Upper lobe of left lung (tissue), 6 donors: ENCODE measurements around the gene ICE2. TPM values are rescaled to one million over a fixed set of nuclear protein-coding genes. Genes with fewer than 3 reads are reported as not detected.

Source experiments
- ATAC-seq, 2 donors: fragments of 200-7000 bp; cut with Tn5 transposase; one replicate each; pipeline ENCODE4 v1.9.1; 2022; ENCODE audit warnings: mild to moderate bottlenecking in 2 of 2, moderate library complexity in 2 of 2; ENCODE audit not compliant: low FRiP score in 2 of 2
- DNase-seq, 2 donors: peaks; one replicate each; pipeline ENCODE4 v3.0.0-alpha.2; 2019 to 2020
- H3K27ac ChIP-seq, 4 donors: fragments of 200-600 bp; sonication (generic); one replicate each; pipeline ENCODE4 v1.5.1; 2016 to 2019
- H3K27me3 ChIP-seq, 4 donors: fragments of 200-600 bp; sonication (generic); one replicate each; pipeline ENCODE4 v1.5.1; 2017 to 2019
- H3K36me3 ChIP-seq, 4 donors: fragments of 200-600 bp; sonication (generic); one replicate each; pipeline ENCODE4 v1.5.1; 2016 to 2019
- H3K4me1 ChIP-seq, 4 donors: fragments of 200-600 bp; sonication (generic); one replicate each; pipeline ENCODE4 v1.5.1; 2018 to 2019
- H3K4me3 ChIP-seq, 4 donors: fragments of 200-600 bp; sonication (generic); one replicate each; pipeline ENCODE4 v1.5.1; 2017 to 2019; ENCODE audit warnings: mild to moderate bottlenecking in 2 of 4, moderate library complexity in 1 of 4
- H3K9me3 ChIP-seq, 4 donors: fragments of 200-600 bp; sonication (generic); one replicate each; pipeline ENCODE4 v1.5.1; 2018 to 2019
- EP300 ChIP-seq, 4 donors: sonication (generic); formaldehyde crosslinking; IDR thresholded peaks; one replicate each; pipeline ENCODE4 v1.5.1; 2017; ENCODE audit warnings: antibody characterized with exemption in 4 of 4, control low read depth in 2 of 4
- POLR2A ChIP-seq, 4 donors: fragments of 450-650 bp; IDR thresholded peaks; one replicate each; pipeline ENCODE4 v1.5.1; 2016 to 2017; ENCODE audit warnings: antibody characterized with exemption in 4 of 4, mild to moderate bottlenecking in 2 of 4
- POLR2AphosphoS5 ChIP-seq, 2 donors: sonication (generic); formaldehyde crosslinking; IDR thresholded peaks; one replicate each; pipeline ENCODE4 v1.5.1; 2017; ENCODE audit warnings: antibody characterized with exemption in 2 of 2
- WGBS, 2 donors: methylation state at CpG; one replicate each; pipeline ENCODE4 v1.1.5; 2017 to 2018; 5-methylcytosine and 5-hydroxymethylcytosine counted together
- total RNA-seq, 6 donors: library from RNA; depleted of rRNA in 4 of 6; stranded (reverse); fragments of >200 nt in 4 of 6; gene quantifications; one replicate each; pipeline versions ENCODE4 v1.1.0 to v1.2.1, GENCODE V29; 2016 to 2021
- TF ChIP-seq, protein P1 (sequence below), 6 experiments: fragments of 450-650 bp in 4 of 6; fragments of 200-600 bp in 2 of 6; sonication (generic) in 2 of 6; IDR thresholded peaks; one replicate each; pipeline ENCODE4 v1.5.1; 2016 to 2019; ENCODE audit warnings: antibody characterized with exemption in 6 of 6
- donor health status: DM: no; HTN: no; CAD: no; lungs with moderate emphysema.
- donor health status: DM: no; HTN: yes; CAD: no; lungs with severe emphysema.

The ICE2 gene, protein sequence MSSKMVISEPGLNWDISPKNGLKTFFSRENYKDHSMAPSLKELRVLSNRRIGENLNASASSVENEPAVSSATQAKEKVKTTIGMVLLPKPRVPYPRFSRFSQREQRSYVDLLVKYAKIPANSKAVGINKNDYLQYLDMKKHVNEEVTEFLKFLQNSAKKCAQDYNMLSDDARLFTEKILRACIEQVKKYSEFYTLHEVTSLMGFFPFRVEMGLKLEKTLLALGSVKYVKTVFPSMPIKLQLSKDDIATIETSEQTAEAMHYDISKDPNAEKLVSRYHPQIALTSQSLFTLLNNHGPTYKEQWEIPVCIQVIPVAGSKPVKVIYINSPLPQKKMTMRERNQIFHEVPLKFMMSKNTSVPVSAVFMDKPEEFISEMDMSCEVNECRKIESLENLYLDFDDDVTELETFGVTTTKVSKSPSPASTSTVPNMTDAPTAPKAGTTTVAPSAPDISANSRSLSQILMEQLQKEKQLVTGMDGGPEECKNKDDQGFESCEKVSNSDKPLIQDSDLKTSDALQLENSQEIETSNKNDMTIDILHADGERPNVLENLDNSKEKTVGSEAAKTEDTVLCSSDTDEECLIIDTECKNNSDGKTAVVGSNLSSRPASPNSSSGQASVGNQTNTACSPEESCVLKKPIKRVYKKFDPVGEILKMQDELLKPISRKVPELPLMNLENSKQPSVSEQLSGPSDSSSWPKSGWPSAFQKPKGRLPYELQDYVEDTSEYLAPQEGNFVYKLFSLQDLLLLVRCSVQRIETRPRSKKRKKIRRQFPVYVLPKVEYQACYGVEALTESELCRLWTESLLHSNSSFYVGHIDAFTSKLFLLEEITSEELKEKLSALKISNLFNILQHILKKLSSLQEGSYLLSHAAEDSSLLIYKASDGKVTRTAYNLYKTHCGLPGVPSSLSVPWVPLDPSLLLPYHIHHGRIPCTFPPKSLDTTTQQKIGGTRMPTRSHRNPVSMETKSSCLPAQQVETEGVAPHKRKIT
- 10 to 100 TPM; 15.0 to 40.7 (median 32.8) TPM for total RNA-seq

DNA sequence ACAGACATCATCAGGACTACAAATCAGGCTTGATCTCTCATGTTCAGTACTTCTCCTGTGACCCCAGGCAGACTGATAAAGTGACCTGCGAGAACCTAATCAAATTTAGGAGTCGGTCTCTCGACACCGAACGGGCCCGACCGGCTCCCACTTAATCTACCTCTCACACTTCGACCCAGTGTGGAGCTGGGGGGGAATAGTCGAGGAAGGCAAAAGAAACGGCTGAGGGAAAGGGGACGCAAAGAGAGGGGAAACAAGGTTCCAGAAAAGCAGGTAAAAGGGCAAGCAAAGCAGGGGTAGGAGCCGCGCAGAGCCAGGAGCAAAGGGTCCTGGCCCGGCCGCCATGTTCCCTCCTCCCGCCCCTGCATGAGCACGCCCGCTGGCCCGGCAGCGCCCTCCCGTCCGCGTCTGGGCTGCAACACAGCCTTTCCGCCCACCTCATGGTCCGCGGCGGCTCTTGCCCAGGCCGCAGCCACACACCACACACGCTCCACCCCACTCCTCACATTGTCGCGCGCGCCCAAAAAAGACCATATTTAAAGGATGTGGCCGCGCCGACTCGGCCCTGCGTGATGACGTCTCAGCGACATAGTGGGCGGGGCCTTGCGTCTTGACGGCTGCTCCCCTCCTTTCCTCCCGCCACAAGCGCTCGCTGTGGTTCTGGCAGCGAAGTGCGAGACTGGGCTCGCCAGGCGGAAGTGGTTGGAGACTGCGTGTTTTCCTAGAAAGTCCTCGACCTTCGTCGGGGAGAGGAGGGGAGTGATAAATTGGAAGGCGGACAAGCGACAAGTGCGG, at the start of gene ICE2:
TSS of gene ICE2 (minus strand) at position 577 of the 795 bp plus-strand sequence. CDS start 1,165 bp downstream, outside the sequence.
- peak in 3 of 4 donors; percentile 94 to 95 (median 94) for TF ChIP-seq POLR2A (IDR thresholded peaks at IDR 0.05)
- peak in 2 of 4 donors; percentile 27 to 74 for TF ChIP-seq EP300 (IDR thresholded peaks at IDR 0.05)
- peak; percentile 97 to 99 for TF ChIP-seq POLR2AphosphoS5 (IDR thresholded peaks at IDR 0.05)
- TF ChIP-seq, protein P1, sequence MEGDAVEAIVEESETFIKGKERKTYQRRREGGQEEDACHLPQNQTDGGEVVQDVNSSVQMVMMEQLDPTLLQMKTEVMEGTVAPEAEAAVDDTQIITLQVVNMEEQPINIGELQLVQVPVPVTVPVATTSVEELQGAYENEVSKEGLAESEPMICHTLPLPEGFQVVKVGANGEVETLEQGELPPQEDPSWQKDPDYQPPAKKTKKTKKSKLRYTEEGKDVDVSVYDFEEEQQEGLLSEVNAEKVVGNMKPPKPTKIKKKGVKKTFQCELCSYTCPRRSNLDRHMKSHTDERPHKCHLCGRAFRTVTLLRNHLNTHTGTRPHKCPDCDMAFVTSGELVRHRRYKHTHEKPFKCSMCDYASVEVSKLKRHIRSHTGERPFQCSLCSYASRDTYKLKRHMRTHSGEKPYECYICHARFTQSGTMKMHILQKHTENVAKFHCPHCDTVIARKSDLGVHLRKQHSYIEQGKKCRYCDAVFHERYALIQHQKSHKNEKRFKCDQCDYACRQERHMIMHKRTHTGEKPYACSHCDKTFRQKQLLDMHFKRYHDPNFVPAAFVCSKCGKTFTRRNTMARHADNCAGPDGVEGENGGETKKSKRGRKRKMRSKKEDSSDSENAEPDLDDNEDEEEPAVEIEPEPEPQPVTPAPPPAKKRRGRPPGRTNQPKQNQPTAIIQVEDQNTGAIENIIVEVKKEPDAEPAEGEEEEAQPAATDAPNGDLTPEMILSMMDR (IDR thresholded peaks at IDR 0.05) = peak in 4 of 6 experiments; percentile 10 to 41 (median 19)
- ATAC-seq (peak; percentile 98), DNase-seq (peak; percentile 97)
- peak within 1 kb of the TSS; percentile 62 to 72 (median 70) for H3K4me3 ChIP-seq
- H3K27ac ChIP-seq = peak within 1 kb of the TSS; percentile 92 to 96 (median 94)
- H3K27me3 ChIP-seq = no peaks in the 10 kb centered on the region
- H3K9me3 ChIP-seq = no peaks in the 10 kb centered on the region
- H3K4me1 ChIP-seq = peaks cover 20 to 34% (median 30%) of the 10 kb centered on the region in 4 donors
- 1% methylated on average over 26 to 55 of the region's 57 CpGs for WGBS, 2 donors
- H3K36me3 ChIP-seq = peaks cover 0 to 11% (median 0%) of the 10 kb centered on the region in 4 donors

- Histone ChIP-seq H3K36me3 (peaks cover 0 to 4% (median 0%) of the 10 kb centered on the region in 4 donors), H3K9me3 (no peaks in the 10 kb centered on the region), H3K27ac (no peak overlapping the region), H3K4me3 (no peak overlapping the region), H3K4me1 (peaks cover 0 to 9% (median 3%) of the 10 kb centered on the region in 4 donors), H3K27me3 (no peaks in the 10 kb centered on the region)
- no peak for ATAC-seq
- 91 to 100% methylated on average over 1 of the region's 1 CpG for WGBS, 2 donors
- DNase-seq = no peak
- TF ChIP-seq POLR2AphosphoS5 (IDR thresholded peaks at IDR 0.05) = no peak
- no peak for TF ChIP-seq EP300 (IDR thresholded peaks at IDR 0.05)
- TF ChIP-seq, protein P1 (IDR thresholded peaks at IDR 0.05) = no peak
- no peak for TF ChIP-seq POLR2A (IDR thresholded peaks at IDR 0.05)
These were observed 49.6 kb upstream of the ICE2 start for GRCh38 chr15:60528530-60528929.

DNA sequence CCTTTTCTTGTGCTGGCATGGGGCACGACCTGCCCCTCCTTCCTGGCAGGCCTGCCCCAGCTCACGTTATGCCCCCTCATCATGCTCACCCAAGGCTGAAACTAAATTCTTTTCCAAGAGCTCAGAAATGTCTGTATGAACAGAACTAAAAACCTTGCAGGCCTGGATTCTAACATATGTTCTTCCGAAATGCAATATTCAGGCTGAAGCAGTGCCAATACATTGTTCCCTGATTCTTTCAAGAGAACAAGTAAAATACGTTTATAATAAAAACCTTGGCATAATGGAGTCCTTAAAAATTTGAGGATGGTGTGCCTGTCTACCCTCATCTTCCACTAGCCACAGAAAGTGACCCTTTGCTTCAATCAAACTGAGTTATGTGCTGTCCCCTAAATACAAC, 48.5 kb upstream of the ICE2 start:
- WGBS, 2 donors = 82 to 90% methylated on average over 4 of the region's 4 CpGs
- Histone ChIP-seq H3K4me3 (no peak overlapping the region), H3K9me3 (no peaks in the 10 kb centered on the region), H3K4me1 (peaks cover 0 to 9% (median 3%) of the 10 kb centered on the region in 4 donors), H3K27ac (no peak overlapping the region), H3K36me3 (peaks cover 0 to 4% (median 0%) of the 10 kb centered on the region in 4 donors), H3K27me3 (no peaks in the 10 kb centered on the region)
- TF ChIP-seq POLR2AphosphoS5 (IDR thresholded peaks at IDR 0.05) (no peak), POLR2A (IDR thresholded peaks at IDR 0.05) (no peak), EP300 (IDR thresholded peaks at IDR 0.05) (no peak)
- TF ChIP-seq, protein P1 (IDR thresholded peaks at IDR 0.05) = no peak
- DNase-seq = no peak
- ATAC-seq = no peak

GRCh38 chr15:60526127-60526616, 47.2 kb upstream of the ICE2 start:
- H3K36me3 ChIP-seq = peaks cover 0 to 3% (median 0%) of the 10 kb centered on the region in 4 donors
- ATAC-seq = peak in 1 of 2 donors; percentile 30
- no peak for DNase-seq
- no peak overlapping the region for H3K4me3 ChIP-seq
- no peak overlapping the region for H3K27ac ChIP-seq
- H3K4me1 ChIP-seq = peaks cover 0 to 10% (median 3%) of the 10 kb centered on the region in 4 donors
- TF ChIP-seq POLR2AphosphoS5 (IDR thresholded peaks at IDR 0.05) (no peak), POLR2A (IDR thresholded peaks at IDR 0.05) (no peak), EP300 (IDR thresholded peaks at IDR 0.05) (no peak)
- TF ChIP-seq, protein P1 (IDR thresholded peaks at IDR 0.05) = no peak
- 85% methylated on average over 10 of the region's 10 CpGs for WGBS, 2 donors
- H3K9me3 ChIP-seq = no peaks in the 10 kb centered on the region
- no peaks in the 10 kb centered on the region for H3K27me3 ChIP-seq
